ENCODE measurements around the gene ABHD11.

- no peak for TF ChIP-seq CTCF (IDR thresholded peaks at IDR 0.05; ENCODE audit: low read depth, low read length)
- TF ChIP-seq EZH2phosphoT487 (IDR thresholded peaks at IDR 0.05; ENCODE audit: low read depth): no peak
Observed at GRCh38 chr7:73746378-73746777, 7.8 kb upstream of the ABHD11 start.
